ENCODE results near the gene CRIP3. TPM values are rescaled to one million over a fixed set of nuclear protein-coding genes. Genes with fewer than 3 reads are reported as not detected.

The CRIP3 gene
- total and polyA plus RNA-seq, 2 of the 13 experiments (the other 11 are each of a cell fraction or from before 2014, with no cell fraction given): 6.3 to 9.3 TPM

- TF ChIP-seq SPEN (CRISPR knock-in tag; IDR thresholded peaks at IDR 0.05; ENCODE audit: low read depth) (no peak), IKZF1 (IDR thresholded peaks at IDR 0.05) (no peak), SNAI1 (CRISPR knock-in tag; IDR thresholded peaks at IDR 0.05; ENCODE audit: borderline replicate concordance) (no peak), HIC2 (CRISPR knock-in tag; IDR thresholded peaks at IDR 0.05; ENCODE audit: low read depth) (no peak), JARID2 (CRISPR knock-in tag; IDR thresholded peaks at IDR 0.05; ENCODE audit: insufficient replicate concordance) (no peak), ZNF20 (CRISPR knock-in tag; IDR thresholded peaks at IDR 0.05) (no peak), REXO4 (CRISPR knock-in tag; IDR thresholded peaks at IDR 0.05; ENCODE audit: borderline replicate concordance) (no peak), BATF2 (CRISPR knock-in tag; IDR thresholded peaks at IDR 0.05) (no peak)
Measured at GRCh38 chr6:43347444-43347843, 38.8 kb upstream of the CRIP3 start (continued).

- H3K4me3 ChIP-seq (replicated peaks in 1 of 3; ENCODE audit: insufficient read depth in 1 of 3, low read depth in 2 of 3, low read length in 3 of 3): no peak overlapping the region
- TF ChIP-seq SP4 (CRISPR knock-in tag; IDR thresholded peaks at IDR 0.05) (no peak), ZBTB39 (CRISPR knock-in tag; IDR thresholded peaks at IDR 0.05) (no peak), ATM (IDR thresholded peaks at IDR 0.05; ENCODE audit: borderline replicate concordance) (peak; percentile 47; the same call in 1 of the 2 replicates)
- DNase-seq (ENCODE audit: low spot score): no peak
- in situ Hi-C loops (cut with HindIII; ENCODE audit: extremely low pct_ligation_motif_present, low pct_unique_long_range_greater_than_20kb) (no loop called here), intact Hi-C loops (cut with micrococcal nuclease; ENCODE audit: unreplicated experiment) (no loop called here)
- H3K27ac ChIP-seq (ENCODE audit: extremely low read length, insufficient read depth, low read length): no peak overlapping the region
- H3K27me3 ChIP-seq (ENCODE audit: control insufficient read depth in 1 of 2, insufficient read depth in 2 of 2, low read length in 2 of 2): no peaks in the 10 kb centered on the region
- H3K4me1 ChIP-seq (ENCODE audit: insufficient read depth, low read length): no peaks in the 10 kb centered on the region
- peaks cover 22 to 53% of the 10 kb centered on the region in 2 experiments for H3K36me3 ChIP-seq (replicated peaks in 1 of 2; ENCODE audit: control insufficient read depth in 1 of 2, insufficient read depth in 2 of 2, low read length in 2 of 2)
- no peak overlapping the region for H3K4me2 ChIP-seq (ENCODE audit: low read depth, low read length)
- H3K9ac ChIP-seq (ENCODE audit: insufficient read depth, low read depth, low read length): no peak overlapping the region
- H3K79me2 ChIP-seq (ENCODE audit: insufficient read depth, low read length): no peaks in the 10 kb centered on the region
- POLR2A ChIA-PET: no interaction called here
- no peak for ATAC-seq
- no peaks in the 10 kb centered on the region for H3K9me3 ChIP-seq (ENCODE audit: low read length)
- no TSS peak for BruUV-seq (replicated peaks)
- CTCF ChIA-PET (ENCODE audit: low intra/inter-chr PET ratio, low total read pairs): no interaction called here
- 73% methylated on average over 3 of the region's 3 CpGs for WGBS (ENCODE audit: low lambda C conversion rate)
- no peak overlapping the region for H2AFZ ChIP-seq (ENCODE audit: low read length)
- FAIRE-seq: no peak
- H4K20me1 ChIP-seq (ENCODE audit: insufficient read depth, low read length): no peaks in the 10 kb centered on the region
Measured at GRCh38 chr6:43347021-43347420, 38.4 kb upstream of the CRIP3 start.
